CD14-positive monocyte (primary cell): Measurements from ENCODE around the gene C1QA. TPM values are rescaled to one million over a fixed set of nuclear protein-coding genes. Genes with fewer than 3 reads are reported as not detected.

ENCODE experiments used
- DNase-seq, 3 donors: peaks; one replicate each; pipeline ENCODE4 v3.0.0-alpha.2; 2011 to 2022
- H2AFZ ChIP-seq: 2 replicates; pipeline ENCODE4 v1.6.0; 2012; ENCODE audit warnings: mild to moderate bottlenecking, low read depth, low read length, inconsistent platforms; ENCODE audit not compliant: insufficient read depth, poor library complexity, severe bottlenecking
- H3K27ac ChIP-seq, 2 donors: 1 replicate in 1 of 2; 2 replicates in 1 of 2; pipeline ENCODE4 v1.5.1; 2012 to 2013; ENCODE audit warnings: low read length in 2 of 2, control low read depth in 1 of 2, inconsistent platforms in 1 of 2, low read depth in 1 of 2, mild to moderate bottlenecking in 1 of 2
- H3K27me3 ChIP-seq, 2 donors: one replicate each; pipeline versions ENCODE4 v1.6.0 to v1.6.1; 2011 to 2013; ENCODE audit warnings: low read length in 2 of 2; ENCODE audit not compliant: control insufficient read depth in 2 of 2, insufficient read depth in 2 of 2
- H3K36me3 ChIP-seq, 2 donors: replicated peaks in 1 of 2; 1 replicate in 1 of 2; 2 replicates in 1 of 2; pipeline versions ENCODE4 v1.5.1 to v1.6.1; 2012 to 2013; ENCODE audit warnings: low read length in 2 of 2, control low read depth in 1 of 2, inconsistent platforms in 1 of 2, mild to moderate bottlenecking in 1 of 2; ENCODE audit not compliant: insufficient read depth in 2 of 2, control insufficient read depth in 1 of 2
- H3K4me1 ChIP-seq, 2 donors: 1 replicate in 1 of 2; 2 replicates in 1 of 2; pipeline versions ENCODE4 v1.5.1 to v1.6.1; 2012 to 2013; ENCODE audit warnings: low read length in 2 of 2, control low read depth in 1 of 2, inconsistent platforms in 1 of 2, mild to moderate bottlenecking in 1 of 2, moderate library complexity in 1 of 2; ENCODE audit not compliant: insufficient read depth in 2 of 2, control insufficient read depth in 1 of 2
- H3K4me2 ChIP-seq: replicated peaks from 2 replicates; pipeline ENCODE3; 2012; ENCODE audit warnings: low read length, moderate library complexity, mild to moderate bottlenecking; ENCODE audit not compliant: poor library complexity, severe bottlenecking; ENCODE audit errors: extremely low read depth
- H3K4me3 ChIP-seq, 3 experiments: fragments of 200-600 bp in 1 of 3; sonication (generic) in 1 of 3; replicated peaks in 1 of 3; 1 replicate in 2 of 3; 2 replicates in 1 of 3; pipeline ENCODE4 v1.5.1; 2011 to 2013; ENCODE audit warnings: low read length in 3 of 3, mild to moderate bottlenecking in 3 of 3, control low read depth in 2 of 3, low read depth in 2 of 3, inconsistent platforms in 1 of 3, moderate library complexity in 1 of 3
- H3K79me2 ChIP-seq: 2 replicates; pipeline ENCODE4 v1.6.0; 2012; ENCODE audit warnings: mild to moderate bottlenecking, control low read depth, inconsistent platforms, low read length, moderate library complexity; ENCODE audit not compliant: insufficient read depth
- H3K9ac ChIP-seq: 2 replicates; pipeline ENCODE4 v1.6.0; 2017; ENCODE audit warnings: low read length, mild to moderate bottlenecking; ENCODE audit not compliant: insufficient read depth, poor library complexity, severe bottlenecking
- H3K9me3 ChIP-seq, 2 donors: replicated peaks in 1 of 2; 1 replicate in 1 of 2; 2 replicates in 1 of 2; pipeline versions ENCODE4 v1.5.1 to v1.6.1; 2012 to 2013; ENCODE audit warnings: low read length in 2 of 2, control low read depth in 1 of 2; ENCODE audit not compliant: control insufficient read depth in 1 of 2, insufficient read depth in 1 of 2
- H4K20me1 ChIP-seq: 2 replicates; pipeline ENCODE4 v1.6.0; 2012; ENCODE audit warnings: mild to moderate bottlenecking, low read length, control low read depth, moderate library complexity; ENCODE audit not compliant: insufficient read depth
- H3K27ac Mint-ChIP-seq, 7 donors: one replicate each; pipeline ENCODE4 v1.8.0; 2020; ENCODE audit warnings: mild to moderate bottlenecking in 7 of 7, mixed read lengths in 7 of 7, moderate library complexity in 6 of 7, inconsistent platforms in 2 of 7
- H3K27me3 Mint-ChIP-seq, 3 donors: one replicate each; pipeline ENCODE4 v1.8.0; 2021 to 2022; ENCODE audit warnings: low read depth in 3 of 3, mild to moderate bottlenecking in 3 of 3, mixed read lengths in 3 of 3, moderate library complexity in 3 of 3, inconsistent platforms in 1 of 3
- H3K36me3 Mint-ChIP-seq, 2 donors: one replicate each; pipeline ENCODE4 v1.8.0; 2020; ENCODE audit warnings: mixed read lengths in 2 of 2, inconsistent platforms in 1 of 2, mild to moderate bottlenecking in 1 of 2
- H3K4me1 Mint-ChIP-seq: one replicate; pipeline ENCODE4 v1.8.0; 2020; ENCODE audit warnings: mild to moderate bottlenecking, mixed read lengths
- H3K4me3 Mint-ChIP-seq, 2 donors: one replicate each; pipeline ENCODE4 v1.8.0; 2020; ENCODE audit warnings: mild to moderate bottlenecking in 2 of 2, mixed read lengths in 2 of 2, moderate library complexity in 1 of 2
- H3K9me3 Mint-ChIP-seq, 7 donors: one replicate each; pipeline ENCODE4 v1.8.0; 2020 to 2022; ENCODE audit warnings: mixed read lengths in 7 of 7, mild to moderate bottlenecking in 6 of 7, moderate library complexity in 6 of 7, inconsistent platforms in 2 of 7
- WGBS: methylation state at CpG from one replicate; pipeline ENCODE4 v1.1.5; 2013; ENCODE audit warnings: missing lambda C conversion rate; ENCODE audit not compliant: insufficient coverage; 5-methylcytosine and 5-hydroxymethylcytosine counted together
- intact Hi-C, 2 donors: fragments of 100-400 bp; cut with micrococcal nuclease; formaldehyde crosslinking; loops; one replicate each; pipeline versions ENCODE4 v1.15.0 to v1.15.1; 2023
- polyA plus RNA-seq, 3 donors: library from polyadenylated mRNA; depleted of rRNA in 1 of 3; unstranded in 2 of 3; stranded (reverse) in 1 of 3; fragments of 300-500 nt in 2 of 3; fragments of >200 nt in 1 of 3; fragmentation: Illumina TruSeq in 2 of 3; gene quantifications; 1 replicate in 2 of 3; 2 replicates in 1 of 3; pipeline ENCODE4 v1.2.3, GENCODE V29; 2012 to 2021
- TF ChIP-seq, protein P1 (sequence below): fragments of 200-600 bp; IDR thresholded peaks from one replicate; pipeline ENCODE4 v1.8.0; 2022; ENCODE audit warnings: antibody characterized with exemption, mild to moderate bottlenecking

C1QA gene
- polyA plus RNA-seq, 3 donors, result 14.5 to 19.6 (median 16.3) TPM

DNA sequence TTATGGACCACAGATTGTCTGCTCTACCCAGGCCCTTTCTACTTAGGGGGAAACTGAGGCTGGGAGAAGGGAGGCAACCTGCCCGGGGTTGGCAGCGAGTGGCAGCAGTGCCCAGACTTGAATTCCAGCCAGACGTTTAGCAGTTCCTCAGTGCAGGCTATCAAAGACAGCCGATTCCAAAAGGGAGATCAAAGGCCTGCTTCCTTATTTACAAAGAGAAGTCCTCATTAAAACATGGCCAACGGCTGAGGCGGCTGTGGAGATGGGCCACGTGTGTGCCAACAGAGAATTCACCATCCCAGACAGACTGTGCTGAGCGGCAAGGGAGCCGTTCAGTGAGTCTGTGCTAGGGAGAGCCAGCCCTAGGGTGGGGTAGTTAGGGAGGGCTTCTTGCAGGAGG lies 44.3 kb downstream of the C1QA start:
- TF ChIP-seq, protein P1, sequence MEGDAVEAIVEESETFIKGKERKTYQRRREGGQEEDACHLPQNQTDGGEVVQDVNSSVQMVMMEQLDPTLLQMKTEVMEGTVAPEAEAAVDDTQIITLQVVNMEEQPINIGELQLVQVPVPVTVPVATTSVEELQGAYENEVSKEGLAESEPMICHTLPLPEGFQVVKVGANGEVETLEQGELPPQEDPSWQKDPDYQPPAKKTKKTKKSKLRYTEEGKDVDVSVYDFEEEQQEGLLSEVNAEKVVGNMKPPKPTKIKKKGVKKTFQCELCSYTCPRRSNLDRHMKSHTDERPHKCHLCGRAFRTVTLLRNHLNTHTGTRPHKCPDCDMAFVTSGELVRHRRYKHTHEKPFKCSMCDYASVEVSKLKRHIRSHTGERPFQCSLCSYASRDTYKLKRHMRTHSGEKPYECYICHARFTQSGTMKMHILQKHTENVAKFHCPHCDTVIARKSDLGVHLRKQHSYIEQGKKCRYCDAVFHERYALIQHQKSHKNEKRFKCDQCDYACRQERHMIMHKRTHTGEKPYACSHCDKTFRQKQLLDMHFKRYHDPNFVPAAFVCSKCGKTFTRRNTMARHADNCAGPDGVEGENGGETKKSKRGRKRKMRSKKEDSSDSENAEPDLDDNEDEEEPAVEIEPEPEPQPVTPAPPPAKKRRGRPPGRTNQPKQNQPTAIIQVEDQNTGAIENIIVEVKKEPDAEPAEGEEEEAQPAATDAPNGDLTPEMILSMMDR, result no peak
- H2AFZ ChIP-seq, result no peak overlapping the region
- intact Hi-C loops, result no loop called here
- peaks cover 4 to 5% (median 5%) of the 10 kb centered on the region in 3 donors for H3K27me3 Mint-ChIP-seq
- H3K36me3 ChIP-seq, result no peaks in the 10 kb centered on the region
- no peak for DNase-seq
- H3K9me3 Mint-ChIP-seq, result no peaks in the 10 kb centered on the region
- H3K4me3 Mint-ChIP-seq, result no peak overlapping the region
- H3K27ac Mint-ChIP-seq, result no peak overlapping the region
- no peaks in the 10 kb centered on the region for H3K36me3 Mint-ChIP-seq
- H3K4me2 ChIP-seq, result no peak overlapping the region
- WGBS, result 93% methylated on average over 3 of the region's 9 CpGs
- no peaks in the 10 kb centered on the region for H3K9me3 ChIP-seq
- no peak overlapping the region for H3K4me3 ChIP-seq
- H4K20me1 ChIP-seq, result no peaks in the 10 kb centered on the region
- H3K27ac ChIP-seq, result no peak overlapping the region
- no peaks in the 10 kb centered on the region for H3K27me3 ChIP-seq
- no peak overlapping the region for H3K9ac ChIP-seq
- no peaks in the 10 kb centered on the region for H3K4me1 Mint-ChIP-seq
- H3K4me1 ChIP-seq, result no peaks in the 10 kb centered on the region
- no peaks in the 10 kb centered on the region for H3K79me2 ChIP-seq

DNA sequence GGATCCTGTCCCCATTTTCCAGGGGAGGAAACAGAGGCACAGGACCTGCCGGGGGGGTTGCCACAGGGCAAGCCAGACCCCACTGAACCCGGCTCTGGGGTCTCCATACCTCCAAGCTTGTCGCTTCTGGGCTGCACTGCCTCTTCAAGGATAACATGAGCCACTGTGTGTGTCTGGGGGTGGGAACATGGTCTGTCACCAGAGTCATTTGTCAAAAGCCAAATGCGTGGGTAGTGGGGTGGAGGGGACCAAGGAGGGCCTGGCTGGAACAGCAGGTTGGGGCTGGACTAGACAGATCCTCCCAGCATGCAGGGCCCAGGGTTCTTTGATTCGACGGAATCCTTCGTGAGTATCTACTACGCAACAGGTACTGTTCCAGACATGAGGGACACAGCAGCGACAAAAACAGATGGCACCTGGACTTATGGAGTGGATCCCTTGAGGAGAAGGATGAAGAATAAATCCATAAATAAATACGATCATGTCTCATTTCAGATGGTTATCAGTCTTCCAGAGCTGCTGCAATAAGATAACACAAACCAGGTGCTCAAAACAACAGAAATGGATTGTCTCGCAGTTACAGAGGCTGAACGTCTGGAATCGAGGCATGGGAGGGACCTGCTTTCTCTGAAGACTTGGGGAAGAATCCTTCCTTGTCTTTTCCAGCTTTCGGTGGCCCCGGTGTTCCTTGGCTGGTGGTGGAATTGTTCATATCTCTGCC lies 45.3 kb downstream of the C1QA start:
- H3K36me3 ChIP-seq, result no peaks in the 10 kb centered on the region
- Mint-ChIP-seq H3K4me3 (no peak overlapping the region), H3K27me3 (peaks cover 3 to 5% (median 3%) of the 10 kb centered on the region in 3 donors), H3K36me3 (no peaks in the 10 kb centered on the region), H3K27ac (no peak overlapping the region), H3K4me1 (no peaks in the 10 kb centered on the region), H3K9me3 (no peaks in the 10 kb centered on the region)
- no peaks in the 10 kb centered on the region for H3K27me3 ChIP-seq
- H3K79me2 ChIP-seq, result no peaks in the 10 kb centered on the region
- WGBS, result 83% methylated on average over 8 of the region's 15 CpGs
- H4K20me1 ChIP-seq, result no peaks in the 10 kb centered on the region
- no peak overlapping the region for H3K27ac ChIP-seq
- H3K4me1 ChIP-seq, result no peaks in the 10 kb centered on the region
- TF ChIP-seq, protein P1, result no peak
- H3K4me2 ChIP-seq, result no peak overlapping the region
- H3K9ac ChIP-seq, result no peak overlapping the region
- no peak overlapping the region for H3K4me3 ChIP-seq
- H2AFZ ChIP-seq, result no peak overlapping the region
- no peaks in the 10 kb centered on the region for H3K9me3 ChIP-seq
- DNase-seq, result no peak
- intact Hi-C loops, result no loop called here
